Smooth muscle cell (in vitro differentiated cells): ENCODE measurements around the gene VAT1. TPM values are rescaled to one million over a fixed set of nuclear protein-coding genes. Genes with fewer than 3 reads are reported as not detected.

Source experiments
- DNase-seq: peaks from one replicate; lab custom pipeline; 2025; ENCODE audit not compliant: unreplicated experiment; lab: John Stamatoyannopoulos, UW
- H2AFZ ChIP-seq: fragments of 200-600 bp; sonication (generic); 2 replicates; pipeline ENCODE4 v1.6.0; 2016; ENCODE audit warnings: antibody characterized with exemption, low read depth, mild to moderate bottlenecking
- H3F3A ChIP-seq: fragments of 200-600 bp; sonication (generic); 2 replicates; pipeline ENCODE4 v1.6.0; 2017; ENCODE audit warnings: antibody characterized with exemption, low read depth
- H3K27ac ChIP-seq: fragments of 200-600 bp; sonication (generic); 2 replicates; pipeline ENCODE4 v1.5.1; 2016; ENCODE audit warnings: low read depth, mild to moderate bottlenecking
- H3K27me3 ChIP-seq: fragments of 200-600 bp; sonication (generic); 2 replicates; pipeline ENCODE4 v1.6.1; 2016; ENCODE audit warnings: low read depth, mild to moderate bottlenecking
- H3K36me3 ChIP-seq: fragments of 200-600 bp; sonication (generic); 2 replicates; pipeline ENCODE4 v1.5.1; 2016; ENCODE audit warnings: low read depth
- H3K4me1 ChIP-seq: fragments of 200-600 bp; sonication (generic); 2 replicates; pipeline ENCODE4 v1.5.1; 2016; ENCODE audit warnings: low read depth
- H3K4me2 ChIP-seq: fragments of 200-600 bp; sonication (generic); 2 replicates; pipeline ENCODE4 v1.6.0; 2016; ENCODE audit warnings: mild to moderate bottlenecking
- H3K4me3 ChIP-seq: fragments of 200-600 bp; sonication (generic); 2 replicates; pipeline ENCODE4 v1.5.1; 2016; ENCODE audit warnings: mild to moderate bottlenecking
- H3K79me2 ChIP-seq: fragments of 200-600 bp; sonication (generic); 2 replicates; pipeline ENCODE4 v1.6.0; 2016; ENCODE audit warnings: low read depth, mild to moderate bottlenecking
- H3K9ac ChIP-seq: fragments of 200-600 bp; sonication (generic); 2 replicates; pipeline ENCODE4 v1.6.0; 2016; ENCODE audit warnings: low read depth
- H3K9me3 ChIP-seq: fragments of 200-600 bp; sonication (generic); replicated peaks from 2 replicates; pipeline ENCODE4 v1.5.1; 2016; ENCODE audit warnings: low read depth
- H4K20me1 ChIP-seq: fragments of 200-600 bp; sonication (generic); 2 replicates; pipeline ENCODE4 v1.6.0; 2016; ENCODE audit warnings: low read depth
- WGBS: methylation state at CpG from one replicate; pipeline ENCODE4 v1.1.7; 2016; ENCODE audit warnings: low lambda C conversion rate; 5-methylcytosine and 5-hydroxymethylcytosine counted together
- polyA plus RNA-seq: library from polyadenylated mRNA; unstranded; fragments of >200 nt; fragmentation: Nextera tagmentation; extraction: Ambion mirVana; gene quantifications from 2 replicates; pipeline ENCODE4 v1.2.1, GENCODE V29; 2016
- total RNA-seq: library from RNA; depleted of rRNA; stranded (reverse); fragments of >200 nt; gene quantifications from 2 replicates; pipeline ENCODE4 v1.2.3, GENCODE V29; 2014
- TF ChIP-seq, protein P1 (sequence below): fragments of 200-600 bp; sonication (generic); IDR thresholded peaks from 2 replicates; pipeline ENCODE4 v1.5.1; 2017; ENCODE audit warnings: borderline replicate concordance, mild to moderate bottlenecking, antibody characterized with exemption; ENCODE audit not compliant: insufficient read depth, poor library complexity, severe bottlenecking

Gene VAT1
- total and polyA plus RNA-seq, 2 experiments from 2014 or later, result 146 to 229 TPM

DNA sequence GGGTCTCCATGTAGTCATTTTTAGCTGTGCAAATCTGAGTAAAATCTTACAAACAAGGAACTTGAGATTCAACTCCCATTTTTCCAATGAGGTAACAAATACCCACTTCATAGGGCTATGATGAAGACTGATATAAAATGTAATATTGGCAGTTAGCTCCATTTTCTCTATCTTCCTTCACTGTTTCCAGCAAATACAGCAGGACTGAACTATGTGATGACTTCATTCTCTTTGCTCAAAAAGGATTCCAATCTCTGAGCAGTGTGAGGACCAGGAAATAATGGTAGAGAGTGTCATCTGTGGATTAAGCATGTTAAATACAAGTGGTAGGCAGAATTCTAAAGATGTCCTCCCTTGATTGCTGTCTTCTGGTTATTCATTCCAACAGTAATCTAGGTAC is 21.1 kb upstream of the VAT1 start:
- H2AFZ ChIP-seq, result no peak overlapping the region
- H4K20me1 ChIP-seq, result no peaks in the 10 kb centered on the region
- no peak for DNase-seq
- TF ChIP-seq, protein P1, sequence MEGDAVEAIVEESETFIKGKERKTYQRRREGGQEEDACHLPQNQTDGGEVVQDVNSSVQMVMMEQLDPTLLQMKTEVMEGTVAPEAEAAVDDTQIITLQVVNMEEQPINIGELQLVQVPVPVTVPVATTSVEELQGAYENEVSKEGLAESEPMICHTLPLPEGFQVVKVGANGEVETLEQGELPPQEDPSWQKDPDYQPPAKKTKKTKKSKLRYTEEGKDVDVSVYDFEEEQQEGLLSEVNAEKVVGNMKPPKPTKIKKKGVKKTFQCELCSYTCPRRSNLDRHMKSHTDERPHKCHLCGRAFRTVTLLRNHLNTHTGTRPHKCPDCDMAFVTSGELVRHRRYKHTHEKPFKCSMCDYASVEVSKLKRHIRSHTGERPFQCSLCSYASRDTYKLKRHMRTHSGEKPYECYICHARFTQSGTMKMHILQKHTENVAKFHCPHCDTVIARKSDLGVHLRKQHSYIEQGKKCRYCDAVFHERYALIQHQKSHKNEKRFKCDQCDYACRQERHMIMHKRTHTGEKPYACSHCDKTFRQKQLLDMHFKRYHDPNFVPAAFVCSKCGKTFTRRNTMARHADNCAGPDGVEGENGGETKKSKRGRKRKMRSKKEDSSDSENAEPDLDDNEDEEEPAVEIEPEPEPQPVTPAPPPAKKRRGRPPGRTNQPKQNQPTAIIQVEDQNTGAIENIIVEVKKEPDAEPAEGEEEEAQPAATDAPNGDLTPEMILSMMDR, result no peak
- H3K9me3 ChIP-seq, result no peaks in the 10 kb centered on the region
- H3K36me3 ChIP-seq, result no peaks in the 10 kb centered on the region
- H3F3A ChIP-seq, result no peaks in the 10 kb centered on the region
- H3K27me3 ChIP-seq, result no peaks in the 10 kb centered on the region
- H3K9ac ChIP-seq, result no peak overlapping the region
- peaks cover 17% of the 10 kb centered on the region for H3K4me1 ChIP-seq
- H3K4me2 ChIP-seq, result no peak overlapping the region
- H3K4me3 ChIP-seq, result no peak overlapping the region
- H3K79me2 ChIP-seq, result no peaks in the 10 kb centered on the region
- H3K27ac ChIP-seq, result no peak overlapping the region

DNA sequence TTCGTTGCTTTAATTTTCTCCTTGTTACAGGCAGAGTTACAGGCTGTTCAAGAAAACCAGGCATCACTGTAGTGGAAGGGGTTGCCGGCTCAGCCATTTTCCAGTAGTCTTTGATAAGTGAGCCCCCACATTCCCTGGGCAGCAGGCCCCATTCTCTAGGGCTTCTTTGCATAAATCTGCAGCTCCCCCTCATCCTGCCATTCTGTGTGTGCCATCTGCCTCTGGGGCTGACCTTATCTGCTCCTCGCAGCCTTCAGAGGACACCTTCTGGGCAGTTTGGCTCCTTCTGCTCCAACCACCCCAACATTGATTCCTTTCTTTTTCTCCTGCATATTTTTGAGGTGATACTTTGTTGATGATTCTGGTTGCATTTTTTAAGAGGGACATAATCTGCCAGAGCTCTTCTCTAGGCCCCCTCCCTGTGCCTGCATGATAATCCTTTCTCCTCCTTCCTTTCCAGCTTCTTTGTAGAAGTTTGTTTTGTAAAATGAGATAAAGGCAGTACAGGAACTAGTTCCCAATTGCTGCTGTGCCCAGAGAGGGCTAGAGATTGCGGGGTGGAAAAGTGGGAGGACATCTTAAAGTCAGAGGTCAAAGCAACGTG is 19.9 kb upstream of the VAT1 start:
- no peaks in the 10 kb centered on the region for H3K79me2 ChIP-seq
- H3K9me3 ChIP-seq, result no peaks in the 10 kb centered on the region
- no peaks in the 10 kb centered on the region for H3K27me3 ChIP-seq
- no peak overlapping the region for H3K9ac ChIP-seq
- no peak overlapping the region for H3K4me2 ChIP-seq
- H2AFZ ChIP-seq, result no peak overlapping the region
- H3K36me3 ChIP-seq, result no peaks in the 10 kb centered on the region
- H3K4me1 ChIP-seq, result peaks cover 17% of the 10 kb centered on the region
- TF ChIP-seq, protein P1, result no peak
- DNase-seq, result no peak
- H3F3A ChIP-seq, result no peaks in the 10 kb centered on the region
- no peak overlapping the region for H3K27ac ChIP-seq
- H4K20me1 ChIP-seq, result no peaks in the 10 kb centered on the region
- WGBS, result 66% methylated on average over 5 of the region's 5 CpGs
- H3K4me3 ChIP-seq, result no peak overlapping the region

DNA sequence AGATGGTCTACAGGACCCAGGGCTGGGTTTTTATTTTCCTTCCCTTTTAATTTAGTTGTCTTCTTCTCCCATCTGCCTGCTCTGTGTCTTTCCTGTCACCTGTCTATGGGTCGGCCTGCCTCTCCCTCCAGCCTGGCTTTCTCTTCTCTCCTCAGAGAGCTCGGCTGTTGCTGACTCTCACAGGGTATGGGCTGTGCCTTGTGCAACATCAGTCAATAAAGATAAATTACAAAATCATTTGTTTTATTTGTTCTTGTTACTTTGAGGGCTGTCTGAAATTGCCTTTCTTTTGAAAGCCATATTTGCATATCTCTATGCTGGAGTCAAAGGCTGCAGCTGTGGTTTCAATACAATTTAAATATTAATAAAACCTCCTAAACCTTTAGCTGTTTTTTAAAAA is 18.5 kb upstream of the VAT1 start:
- Histone ChIP-seq H3K9ac (no peak overlapping the region), H3F3A (no peaks in the 10 kb centered on the region), H3K27me3 (no peaks in the 10 kb centered on the region), H3K4me3 (no peak overlapping the region), H3K4me2 (no peak overlapping the region), H2AFZ (no peak overlapping the region), H3K9me3 (no peaks in the 10 kb centered on the region), H3K27ac (no peak overlapping the region), H4K20me1 (no peaks in the 10 kb centered on the region), H3K4me1 (peaks cover 24% of the 10 kb centered on the region), H3K79me2 (no peaks in the 10 kb centered on the region), H3K36me3 (no peaks in the 10 kb centered on the region)
- 81% methylated on average over 2 of the region's 2 CpGs for WGBS
- DNase-seq, result no peak
- TF ChIP-seq, protein P1, result no peak

DNA sequence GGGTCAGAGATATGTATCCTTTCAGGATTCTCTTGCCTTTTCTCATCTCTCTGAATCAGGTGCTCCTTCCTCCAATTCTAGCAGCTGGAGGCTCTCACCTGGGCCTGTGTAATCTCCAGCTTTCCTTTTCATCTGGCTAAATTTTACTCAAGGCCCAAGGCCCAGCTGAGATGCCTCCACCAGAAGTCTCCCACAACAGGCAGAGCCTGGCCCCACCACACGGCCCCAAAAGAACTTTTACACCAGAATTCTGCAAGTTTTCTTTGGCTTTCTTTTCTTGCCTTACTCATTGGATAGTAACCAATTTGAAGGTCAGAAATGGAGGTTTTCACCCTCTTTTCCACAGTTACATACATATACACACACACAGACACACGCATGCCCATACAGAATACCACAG is 17.5 kb upstream of the VAT1 start:
- TF ChIP-seq, protein P1, result no peak
- H3K9ac ChIP-seq, result no peak overlapping the region
- 89% methylated on average over 2 of the region's 2 CpGs for WGBS

More for the DNA sequence above, 17.5 kb upstream of the VAT1 start:
- Histone ChIP-seq H3K27ac (no peak overlapping the region), H3K36me3 (no peaks in the 10 kb centered on the region), H3F3A (no peaks in the 10 kb centered on the region), H3K9me3 (no peaks in the 10 kb centered on the region), H2AFZ (no peak overlapping the region), H3K79me2 (no peaks in the 10 kb centered on the region), H4K20me1 (no peaks in the 10 kb centered on the region), H3K4me3 (no peak overlapping the region), H3K4me1 (peaks cover 34% of the 10 kb centered on the region), H3K27me3 (no peaks in the 10 kb centered on the region), H3K4me2 (no peak overlapping the region)
- DNase-seq, result no peak
